Thyroid gland (tissue), 4 donors: ENCODE measurements around the gene EHD4. TPM values are rescaled to one million over a fixed set of nuclear protein-coding genes. Genes with fewer than 3 reads are reported as not detected.

Experiments
- DNase-seq, 2 donors: peaks; one replicate each; pipeline ENCODE4 v3.0.0-alpha.2; 2019
- H3K27ac ChIP-seq, 3 donors: fragments of 200-600 bp; sonication (generic); 1 replicate in 2 of 3; 2 replicates in 1 of 3; pipeline ENCODE4 v1.5.1; 2016 to 2019; ENCODE audit warnings: mild to moderate bottlenecking in 1 of 3, moderate library complexity in 1 of 3
- H3K27me3 ChIP-seq: fragments of 200-600 bp; sonication (generic); one replicate; pipeline ENCODE4 v1.5.1; 2019
- H3K36me3 ChIP-seq, 2 donors: fragments of 200-600 bp; sonication (generic); one replicate each; pipeline ENCODE4 v1.5.1; 2016 to 2019
- H3K4me1 ChIP-seq, 2 donors: fragments of 200-600 bp; sonication (generic); one replicate each; pipeline ENCODE4 v1.5.1; 2017 to 2019
- H3K4me3 ChIP-seq, 3 donors: fragments of 200-600 bp; sonication (generic); replicated peaks in 1 of 3; 1 replicate in 2 of 3; 2 replicates in 1 of 3; pipeline ENCODE4 v1.5.1; 2016; ENCODE audit warnings: mild to moderate bottlenecking in 1 of 3
- H3K9me3 ChIP-seq: fragments of 200-600 bp; sonication (generic); one replicate; pipeline ENCODE4 v1.5.1; 2017
- CTCF ChIP-seq, 6 experiments: fragments of 200-600 bp in 3 of 6; fragments of 450-650 bp in 3 of 6; sonication (generic) in 3 of 6; IDR thresholded peaks; one replicate each; pipeline ENCODE4 v1.5.1; 2016 to 2019; ENCODE audit warnings: antibody characterized with exemption in 6 of 6, mild to moderate bottlenecking in 2 of 6, inconsistent platforms in 1 of 6, moderate library complexity in 1 of 6
- POLR2A ChIP-seq, 2 donors: fragments of 450-650 bp; IDR thresholded peaks; one replicate each; pipeline ENCODE4 v1.6.1; 2017; ENCODE audit warnings: antibody characterized with exemption in 2 of 2, mild to moderate bottlenecking in 2 of 2, moderate library complexity in 1 of 2
- WGBS, 2 donors: methylation state at CpG; one replicate each; pipeline ENCODE4 v1.1.5; 2017; 5-methylcytosine and 5-hydroxymethylcytosine counted together
- intact Hi-C: fragments of 100-400 bp; cut with DNase I; formaldehyde crosslinking; loops from one replicate; pipeline ENCODE4 v1.15.1; 2023
- total RNA-seq, 4 donors: library from RNA; depleted of rRNA; stranded (reverse); fragments of >200 nt; gene quantifications; one replicate each; pipeline ENCODE4 v1.2.3, GENCODE V29; 2016

Gene EHD4
- total RNA-seq, 4 donors from 2014 or later, result 29.7 to 66.7 (median 37.9) TPM

DNA sequence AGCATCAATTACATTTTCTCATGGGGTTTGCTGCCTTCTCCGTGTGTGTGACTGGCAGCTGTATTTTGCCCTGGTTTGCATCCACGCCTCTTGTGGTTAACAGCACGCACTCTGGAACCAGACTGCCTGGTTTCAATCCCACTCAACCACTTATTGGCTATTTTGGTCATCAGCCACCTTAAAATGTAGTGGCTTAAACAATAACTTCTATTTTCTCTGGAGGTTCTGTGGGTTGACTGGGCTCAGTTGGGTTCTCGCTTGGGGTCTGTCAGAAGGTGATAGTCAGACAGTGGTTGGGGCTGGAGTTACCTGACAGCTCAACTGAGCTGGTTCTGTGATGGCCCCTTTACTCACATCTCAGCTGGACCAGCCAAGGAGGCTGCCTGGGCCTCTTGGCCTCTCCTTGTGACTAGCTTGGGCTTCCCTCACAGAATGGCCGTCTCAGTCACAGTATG lies 36.8 kb downstream of the EHD4 start:
- H3K36me3 ChIP-seq, result peaks cover 0 to 5% of the 10 kb centered on the region in 2 donors
- no peak overlapping the region for H3K4me3 ChIP-seq
- H3K27me3 ChIP-seq, result no peaks in the 10 kb centered on the region
- peaks cover 0 to 30% of the 10 kb centered on the region in 2 donors for H3K4me1 ChIP-seq
- no peak for DNase-seq
- no peak for TF ChIP-seq CTCF (IDR thresholded peaks at IDR 0.05)
- TF ChIP-seq POLR2A (IDR thresholded peaks at IDR 0.05), result no peak
- intact Hi-C loops, result no loop called here
- WGBS, 2 donors, result 69 to 78% methylated on average over 5 of the region's 5 CpGs
- H3K9me3 ChIP-seq, result no peaks in the 10 kb centered on the region
- peak overlapping the region in 2 of 3 donors; percentile 5 to 18 for H3K27ac ChIP-seq

DNA sequence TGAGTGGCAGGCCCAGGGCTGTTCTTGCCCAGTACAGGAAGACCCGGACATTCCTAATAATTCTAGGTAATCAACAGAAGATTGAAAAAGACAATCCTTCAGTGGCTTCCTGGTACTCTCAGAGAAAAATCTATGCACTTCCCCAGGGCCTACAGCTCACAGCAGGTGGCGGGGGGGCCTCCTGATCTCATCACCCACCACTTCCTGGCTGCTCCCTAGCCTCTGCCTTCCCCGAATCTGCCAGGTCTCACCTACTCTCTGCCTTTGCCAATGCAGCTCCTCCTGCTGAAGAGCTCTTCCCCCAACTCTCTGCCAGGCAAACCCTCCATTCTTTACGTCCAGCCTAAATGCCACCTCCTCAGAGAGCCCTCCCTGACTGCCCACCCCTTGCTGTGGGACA lies 37.5 kb downstream of the EHD4 start:
- H3K4me3 ChIP-seq, result no peak overlapping the region
- TF ChIP-seq CTCF (IDR thresholded peaks at IDR 0.05) (no peak), POLR2A (IDR thresholded peaks at IDR 0.05) (no peak)
- no peaks in the 10 kb centered on the region for H3K9me3 ChIP-seq
- 80 to 83% methylated on average over 4 of the region's 4 CpGs for WGBS, 2 donors
- intact Hi-C loops, result no loop called here
- peaks cover 0 to 38% of the 10 kb centered on the region in 2 donors for H3K4me1 ChIP-seq
- DNase-seq, result peak; percentile 22 to 28
- no peaks in the 10 kb centered on the region for H3K27me3 ChIP-seq
- peak overlapping the region; percentile 5 to 55 (median 18) for H3K27ac ChIP-seq
- no peaks in the 10 kb centered on the region for H3K36me3 ChIP-seq

DNA sequence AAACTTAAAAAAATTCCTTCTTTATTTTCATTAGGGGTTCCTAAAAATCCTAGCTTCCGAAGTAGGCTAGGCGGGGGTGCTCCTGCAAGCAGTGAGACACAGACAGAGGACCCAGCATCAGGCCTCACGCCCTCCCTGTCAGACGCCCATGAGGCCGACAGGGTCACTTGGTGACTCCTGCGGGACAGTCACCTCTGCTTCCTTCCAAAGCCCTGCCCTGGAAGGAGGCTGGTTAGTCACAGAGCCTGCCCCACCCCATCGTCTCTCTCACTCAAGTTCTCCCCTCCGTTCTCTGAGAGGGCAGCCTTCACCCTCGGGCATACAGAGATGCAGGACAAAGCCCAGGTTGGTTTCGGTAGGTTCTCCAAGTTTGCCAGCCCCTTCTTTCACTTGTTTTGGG lies 38.6 kb downstream of the EHD4 start:
- H3K4me1 ChIP-seq, result peaks cover 1 to 49% of the 10 kb centered on the region in 2 donors
- no peaks in the 10 kb centered on the region for H3K27me3 ChIP-seq
- TF ChIP-seq CTCF (IDR thresholded peaks at IDR 0.05) (no peak), POLR2A (IDR thresholded peaks at IDR 0.05) (no peak)
- H3K27ac ChIP-seq, result peak overlapping the region; percentile 5 to 18 (median 18)
- no peak for DNase-seq
- whole genome bisulfite sequencing, 2 donors, result 61 to 71% methylated on average over 10 of the region's 10 CpGs
- H3K4me3 ChIP-seq, result no peak overlapping the region
- H3K9me3 ChIP-seq, result no peaks in the 10 kb centered on the region
- H3K36me3 ChIP-seq, result no peaks in the 10 kb centered on the region
- intact Hi-C loops, result no loop called here

- TF ChIP-seq CTCF (IDR thresholded peaks at IDR 0.05) (no peak), POLR2A (IDR thresholded peaks at IDR 0.05) (no peak)
- no peaks in the 10 kb centered on the region for H3K36me3 ChIP-seq
- peak overlapping the region in 2 of 3 donors; percentile 5 to 30 for H3K27ac ChIP-seq
- H3K9me3 ChIP-seq, result no peaks in the 10 kb centered on the region
- peaks cover 4 to 53% of the 10 kb centered on the region in 2 donors for H3K4me1 ChIP-seq
- WGBS, 2 donors, result 84 to 91% methylated on average over 7 of the region's 7 CpGs
- H3K4me3 ChIP-seq, result no peak overlapping the region
- H3K27me3 ChIP-seq, result no peaks in the 10 kb centered on the region
- no peak for DNase-seq
- intact Hi-C loops, result no loop called here
These were observed 39.0 kb downstream of the EHD4 start for GRCh38 chr15:41933326-41933725.

- H3K27ac ChIP-seq, result peak overlapping the region in 2 of 3 donors; percentile 5 to 30
- H3K9me3 ChIP-seq, result no peaks in the 10 kb centered on the region
- 70 to 72% methylated on average over 15 to 16 of the region's 16 CpGs for WGBS, 2 donors
- peaks cover 4 to 59% of the 10 kb centered on the region in 2 donors for H3K4me1 ChIP-seq
- no peak for DNase-seq
- TF ChIP-seq POLR2A (IDR thresholded peaks at IDR 0.05) (no peak), CTCF (IDR thresholded peaks at IDR 0.05) (no peak)
- H3K36me3 ChIP-seq, result no peaks in the 10 kb centered on the region
- no peak overlapping the region for H3K4me3 ChIP-seq
- intact Hi-C loops, result no loop called here
- H3K27me3 ChIP-seq, result no peaks in the 10 kb centered on the region
These were observed 39.7 kb downstream of the EHD4 start for GRCh38 chr15:41932511-41933289.
